Thymus (tissue), 14 donors: Measurements from ENCODE around the gene PCNX1. TPM values are rescaled to one million over a fixed set of nuclear protein-coding genes. Genes with fewer than 3 reads are reported as not detected.
"Not testable (repeated sequence)": the region's sequence is repeated elsewhere in the genome, so short reads cannot be mapped to it uniquely, and the experiment has no call there.

ENCODE experiments used
- DNase-seq, 9 donors: peaks; one replicate each; pipeline ENCODE4 v3.0.0-alpha.2; 2013; ENCODE audit warnings: low spot score in 9 of 9, low read depth in 6 of 9, missing footprints in 1 of 9
- H3K27ac ChIP-seq, 2 donors: one replicate each; pipeline ENCODE4 v1.5.1; 2013; ENCODE audit warnings: control low read depth in 1 of 2, low read depth in 1 of 2, low read length in 1 of 2, mild to moderate bottlenecking in 1 of 2, moderate library complexity in 1 of 2
- H3K27me3 ChIP-seq, 2 donors: one replicate each; pipeline ENCODE4 v1.5.1; 2013; ENCODE audit warnings: low read length in 1 of 2; ENCODE audit not compliant: control insufficient read depth in 2 of 2, insufficient read depth in 1 of 2
- H3K36me3 ChIP-seq, 2 donors: one replicate each; pipeline ENCODE4 v1.5.1; 2013; ENCODE audit warnings: low read length in 1 of 2, mild to moderate bottlenecking in 1 of 2, moderate library complexity in 1 of 2; ENCODE audit not compliant: control insufficient read depth in 2 of 2, insufficient read depth in 2 of 2
- H3K4me1 ChIP-seq, 2 donors: one replicate each; pipeline ENCODE4 v1.5.1; 2013; ENCODE audit warnings: low read length in 2 of 2; ENCODE audit not compliant: control insufficient read depth in 2 of 2, insufficient read depth in 2 of 2
- H3K4me3 ChIP-seq, 2 donors: one replicate each; pipeline ENCODE4 v1.5.1; 2013; ENCODE audit warnings: low read length in 2 of 2, control low read depth in 1 of 2, mild to moderate bottlenecking in 1 of 2
- H3K9me3 ChIP-seq, 2 donors: one replicate each; pipeline ENCODE4 v1.5.1; 2013; ENCODE audit warnings: low read length in 1 of 2, mild to moderate bottlenecking in 1 of 2; ENCODE audit not compliant: control insufficient read depth in 2 of 2, insufficient read depth in 1 of 2
- WGBS: extraction: QIAGEN DNeasy Blood & Tissue Kit; methylation state at CpG from one replicate; pipeline ENCODE4 v1.1.7; 2013; 5-methylcytosine and 5-hydroxymethylcytosine counted together
- long read RNA-seq, 10 donors: transcript quantifications; one replicate each; lab custom pipeline, GENCODE V29; 2026
- polyA plus RNA-seq: library from polyadenylated mRNA; stranded (reverse); fragments of 200-250 nt; gene quantifications from one replicate; pipeline ENCODE4 v1.2.3, GENCODE V29; 2013
- total RNA-seq: library from RNA; stranded (reverse); fragments of 120-200 nt; gene quantifications from one replicate; pipeline ENCODE4 v1.2.4, GENCODE V29; 2013
- donor health status: healthy.

PCNX1 gene
- total RNA-seq, result 29.3 TPM
- 10.9 TPM for polyA plus RNA-seq
- long read RNA-seq, donor 1, result 0 reads
- long read RNA-seq, donor 2, result 0 reads
- long read RNA-seq, donor 3, partial matches to known transcripts, result 5 of 5 reads
- long read RNA-seq, donor 3, other reads (novel, unspliced or antisense), result 0 of 5 reads
- long read RNA-seq, donor 4, result 0 reads
- long read RNA-seq, donor 5, partial matches to known transcripts, result 10 of 11 reads
- long read RNA-seq, donor 5, other reads (novel, unspliced or antisense), result 0 of 11 reads
- long read RNA-seq, donor 6, result 0 reads
- long read RNA-seq, donor 7, partial matches to known transcripts, result 6 of 6 reads
- long read RNA-seq, donor 7, other reads (novel, unspliced or antisense), result 0 of 6 reads
- long read RNA-seq, donor 8, result 0 reads
- long read RNA-seq, donor 9, result 0 reads
- long read RNA-seq, donor 10, result 0 reads

DNA sequence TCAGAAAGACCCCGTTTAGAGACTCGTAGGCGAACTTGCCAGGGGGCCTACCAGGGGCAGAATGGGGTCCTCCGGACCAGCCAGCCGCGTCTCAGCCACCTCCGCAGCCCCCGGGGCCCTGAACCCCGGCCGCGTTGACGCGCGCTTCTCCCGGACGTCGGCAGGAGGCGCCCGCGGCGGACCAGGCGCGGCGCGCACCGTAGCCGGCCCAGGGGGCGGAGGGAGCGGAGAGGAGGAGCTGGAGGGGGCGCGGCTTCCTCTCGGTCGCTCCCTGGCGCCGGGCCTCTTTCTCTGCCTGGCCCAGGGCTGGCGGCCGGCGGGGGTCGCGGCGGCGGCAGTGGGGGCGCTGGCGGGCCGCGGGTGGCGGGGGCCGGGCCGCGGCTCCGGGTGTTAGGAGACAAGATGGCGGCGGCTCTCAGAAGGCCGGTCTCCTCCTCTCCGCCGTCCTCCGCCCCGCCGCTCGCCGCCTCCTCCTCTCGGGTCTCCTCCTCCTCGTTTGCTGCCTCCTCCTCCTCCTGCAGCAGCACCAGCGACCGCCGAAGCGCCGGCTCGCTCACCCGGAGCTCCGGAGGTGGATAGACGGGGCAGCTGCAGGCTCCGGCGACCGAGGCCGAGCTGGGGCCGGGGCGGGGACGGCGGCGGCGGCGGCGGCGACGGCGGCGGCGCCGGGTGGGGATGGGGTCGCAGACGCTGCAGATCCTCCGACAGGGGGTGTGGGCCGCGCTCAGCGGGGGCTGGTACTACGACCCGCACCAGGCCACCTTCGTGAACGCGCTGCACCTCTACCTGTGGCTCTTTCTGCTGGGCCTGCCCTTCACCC, at the start of gene PCNX1:
PCNX1 (plus strand) TSS at position 284 of the 820 bp plus-strand sequence; CDS start at position 676, 392 bp downstream.
- H3K9me3 ChIP-seq, result no peaks in the 10 kb centered on the region
- H3K4me1 ChIP-seq, result peaks cover 8 to 13% of the 10 kb centered on the region in 2 donors
- no peaks in the 10 kb centered on the region for H3K27me3 ChIP-seq
- peak within 1 kb of the TSS; percentile 80 to 96 for H3K27ac ChIP-seq
- DNase-seq, result peak in 8 of 9 donors; percentile 66 to 93 (median 86)
- H3K4me3 ChIP-seq, result peak within 1 kb of the TSS; percentile 88 to 95
- H3K36me3 ChIP-seq, result no peaks in the 10 kb centered on the region
- under 1% methylated on average over 101 of the region's 101 CpGs for WGBS

DNA sequence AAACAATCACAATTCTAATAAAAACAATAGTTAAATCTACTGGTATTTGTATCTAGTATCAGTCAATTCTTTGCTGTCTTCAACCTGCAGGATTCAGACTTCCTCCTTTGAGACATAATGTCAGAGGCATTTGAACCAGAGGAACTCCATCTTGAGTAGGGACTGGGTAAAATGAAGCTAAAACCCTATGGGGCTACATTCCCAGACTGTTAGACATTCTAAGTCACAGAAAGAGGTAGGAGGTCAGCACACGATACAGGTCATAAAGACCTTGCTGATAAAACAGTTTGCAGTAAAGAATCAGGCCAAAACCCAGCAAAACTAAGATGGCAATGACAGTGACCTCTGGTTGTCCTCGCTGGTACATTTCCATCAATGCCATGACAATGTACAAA, 49.8 kb upstream of the PCNX1 start:
- no peak for DNase-seq
- no peaks in the 10 kb centered on the region for H3K4me1 ChIP-seq
- no peaks in the 10 kb centered on the region for H3K27me3 ChIP-seq
- H3K36me3 ChIP-seq, result no peaks in the 10 kb centered on the region
- no peak overlapping the region for H3K4me3 ChIP-seq
- over 99% methylated on average over 2 of the region's 2 CpGs for WGBS
- no peak overlapping the region for H3K27ac ChIP-seq
- H3K9me3 ChIP-seq, result no peaks in the 10 kb centered on the region

DNA sequence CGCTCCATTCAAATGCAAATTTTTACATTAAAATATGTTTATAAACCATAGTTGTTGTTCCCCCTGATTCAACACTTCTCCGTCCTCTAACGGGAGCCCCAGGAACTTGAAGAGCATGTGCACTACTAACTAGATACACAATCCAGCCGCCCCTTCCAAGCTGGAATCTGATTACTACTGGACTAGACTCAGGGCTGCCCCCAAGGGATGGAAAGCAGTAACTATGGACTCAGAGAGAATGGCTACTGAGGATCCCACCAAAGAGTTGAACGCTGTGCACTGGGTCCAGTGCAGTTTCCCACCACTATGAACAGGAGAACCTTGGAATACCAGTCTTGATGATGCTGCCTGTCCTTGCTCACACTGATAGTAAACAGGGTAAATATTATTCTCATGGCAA, 48.6 kb upstream of the PCNX1 start:
- H3K4me3 ChIP-seq, result no peak overlapping the region
- no peaks in the 10 kb centered on the region for H3K27me3 ChIP-seq
- 97% methylated on average over 5 of the region's 5 CpGs for WGBS
- no peak for DNase-seq
- H3K9me3 ChIP-seq, result no peaks in the 10 kb centered on the region
- no peaks in the 10 kb centered on the region for H3K36me3 ChIP-seq
- no peaks in the 10 kb centered on the region for H3K4me1 ChIP-seq
- no peak overlapping the region for H3K27ac ChIP-seq

GRCh38 chr14:70866992-70867391, 40.3 kb upstream of the PCNX1 start:
- not testable (repeated sequence) for H3K9me3 ChIP-seq, H3K27ac ChIP-seq, DNase-seq, H3K27me3 ChIP-seq, H3K36me3 ChIP-seq, H3K4me3 ChIP-seq, H3K4me1 ChIP-seq
- 88% methylated on average over 1 of the region's 1 CpG for WGBS

DNA sequence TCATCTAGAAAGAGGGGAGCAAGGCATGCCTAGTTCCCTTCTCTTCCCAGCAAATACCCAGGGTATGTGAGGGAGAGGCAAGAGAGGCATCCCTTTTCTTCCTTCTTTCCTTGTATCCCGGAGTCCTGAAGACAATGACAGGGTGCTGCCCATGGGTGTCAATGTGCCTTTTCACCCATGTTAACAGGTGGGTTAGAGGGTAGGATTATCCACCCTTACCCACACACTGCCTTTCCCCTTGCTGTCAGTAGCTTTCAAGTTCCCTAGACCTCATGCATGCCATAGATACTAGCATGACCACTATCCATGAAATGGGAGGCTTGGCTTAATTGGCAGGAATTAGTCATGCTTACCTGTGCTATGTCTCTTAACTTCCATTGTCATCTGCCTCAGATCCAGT, 36.3 kb upstream of the PCNX1 start:
- H3K27ac ChIP-seq, result no peak overlapping the region
- H3K27me3 ChIP-seq, result no peaks in the 10 kb centered on the region
- peaks cover 0 to 4% of the 10 kb centered on the region in 2 donors for H3K9me3 ChIP-seq
- H3K4me1 ChIP-seq, result no peaks in the 10 kb centered on the region
- WGBS, result 100% methylated on average over 1 of the region's 1 CpG
- no peak overlapping the region for H3K4me3 ChIP-seq
- no peak for DNase-seq
- no peaks in the 10 kb centered on the region for H3K36me3 ChIP-seq

DNA sequence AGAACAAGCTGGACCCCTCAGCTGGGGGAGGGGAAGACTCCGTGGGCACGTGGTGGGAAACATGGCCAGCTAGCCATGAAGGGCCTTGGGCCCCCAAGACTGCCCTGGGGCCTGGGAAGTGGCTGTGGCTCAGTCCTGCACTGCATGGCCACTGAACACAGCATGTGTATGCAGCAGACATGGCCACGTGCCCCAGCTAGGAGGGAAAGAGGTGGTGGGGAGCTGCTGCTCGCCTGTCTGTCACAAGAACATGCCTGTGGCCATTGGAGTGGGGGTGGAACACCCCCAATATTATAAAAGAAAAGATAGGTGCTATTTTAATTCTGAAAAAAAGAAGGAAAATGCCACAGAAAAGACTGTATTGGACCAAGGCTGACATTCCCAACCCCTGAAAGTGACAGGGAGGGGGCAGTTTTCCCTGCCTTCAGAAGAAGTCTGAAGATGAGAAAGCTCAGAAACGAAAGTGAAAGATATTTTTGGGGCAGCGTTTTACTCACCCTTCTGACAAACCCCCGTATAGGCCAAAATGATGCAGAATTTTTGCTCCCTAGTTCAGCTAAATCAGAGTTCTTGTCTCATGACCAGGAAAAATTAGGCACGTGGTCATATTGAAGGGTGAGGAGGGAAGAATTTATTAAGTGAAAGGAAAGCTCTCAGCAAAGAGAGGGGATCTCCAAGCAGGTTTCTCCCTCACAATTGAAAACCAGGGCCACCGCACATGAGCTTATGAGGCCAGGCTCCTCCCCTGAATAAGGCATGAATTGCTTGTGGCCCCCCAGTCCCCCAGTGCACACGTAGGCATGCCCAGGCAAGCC, 35.2 kb upstream of the PCNX1 start:
- no peak overlapping the region for H3K4me3 ChIP-seq
- H3K27me3 ChIP-seq, result no peaks in the 10 kb centered on the region
- peaks cover 0 to 4% of the 10 kb centered on the region in 2 donors for H3K9me3 ChIP-seq
- no peak for DNase-seq
- H3K27ac ChIP-seq, result no peak overlapping the region
- 90% methylated on average over 10 of the region's 10 CpGs for WGBS
- no peaks in the 10 kb centered on the region for H3K36me3 ChIP-seq
- no peaks in the 10 kb centered on the region for H3K4me1 ChIP-seq

- no peak overlapping the region for H3K27ac ChIP-seq
- DNase-seq, result no peak
- no peaks in the 10 kb centered on the region for H3K4me1 ChIP-seq
- no peak overlapping the region for H3K4me3 ChIP-seq
- 95% methylated on average over 1 of the region's 1 CpG for WGBS
- H3K36me3 ChIP-seq, result no peaks in the 10 kb centered on the region
- peaks cover 0 to 4% of the 10 kb centered on the region in 2 donors for H3K9me3 ChIP-seq
- no peaks in the 10 kb centered on the region for H3K27me3 ChIP-seq
Observed at GRCh38 chr14:70872678-70873020, 34.6 kb upstream of the PCNX1 start.

GRCh38 chr14:70873627-70874026, 33.6 kb upstream of the PCNX1 start:
- Histone ChIP-seq H3K27ac (no peak overlapping the region), H3K4me1 (no peaks in the 10 kb centered on the region), H3K4me3 (no peak overlapping the region), H3K36me3 (no peaks in the 10 kb centered on the region), H3K27me3 (no peaks in the 10 kb centered on the region), H3K9me3 (peaks cover 0 to 4% of the 10 kb centered on the region in 2 donors)
- DNase-seq, result no peak
- WGBS, result 71% methylated on average over 4 of the region's 4 CpGs
